ENCODE results near the gene LBHD2.

Gene LBHD2

GRCh38 chr14:103091883-103092222 is 7.8 kb downstream of the LBHD2 start:
- DNase-seq = no peak

GRCh38 chr14:103093856-103094405 is 9.9 kb downstream of the LBHD2 start:
- no peak for DNase-seq

GRCh38 chr14:103094406-103095209 is 10.6 kb downstream of the LBHD2 start, which contains the start of gene EXOC3L4:
Gene EXOC3L4, plus strand, starts transcription at chr14:103094725. Its CDS starts 5,495 bp downstream, at chr14:103100220.
- no peak for DNase-seq

- DNase-seq = no peak
These were observed 11.3 kb downstream of the LBHD2 start for GRCh38 chr14:103095210-103095778.

- no peak for DNase-seq
These were observed 12.4 kb downstream of the LBHD2 start for GRCh38 chr14:103096387-103096786.

- DNase-seq = no peak
These were observed 13.4 kb downstream of the LBHD2 start for GRCh38 chr14:103097244-103097993.

- no peak for DNase-seq
These were observed 14.3 kb downstream of the LBHD2 start for GRCh38 chr14:103097994-103098957.

GRCh38 chr14:103099081-103099732 is 15.2 kb downstream of the LBHD2 start:
- DNase-seq = no peak

- DNase-seq = no peak
These were observed 15.8 kb downstream of the LBHD2 start for GRCh38 chr14:103099733-103100280.

GRCh38 chr14:103100281-103101121 is 16.5 kb downstream of the LBHD2 start:
- DNase-seq = no peak

GRCh38 chr14:103101257-103101962 is 17.4 kb downstream of the LBHD2 start:
- no peak for DNase-seq

- no peak for DNase-seq
These were observed 18.1 kb downstream of the LBHD2 start for GRCh38 chr14:103101963-103102688.

- no peak for DNase-seq
These were observed 18.8 kb downstream of the LBHD2 start for GRCh38 chr14:103102689-103103260.

GRCh38 chr14:103103461-103104388 is 19.7 kb downstream of the LBHD2 start:
- DNase-seq = peak; percentile 59 to 60

- DNase-seq = no peak
These were observed 20.3 kb downstream of the LBHD2 start for GRCh38 chr14:103104389-103104653.

GRCh38 chr14:103104654-103105452 is 20.8 kb downstream of the LBHD2 start:
- DNase-seq = peak; percentile 59 to 65

GRCh38 chr14:103105580-103106150 is 21.7 kb downstream of the LBHD2 start:
- DNase-seq = no peak

All from NCI-H187 (cell line).